Fibroblast of lung (primary cell): Measurements from ENCODE around the gene KRT38.

Experiments used
- CTCF ChIP-seq, 2 donors: IDR thresholded peaks in 1 of 2; conservative IDR thresholded peaks in 1 of 2; 1 replicate in 1 of 2; 2 replicates in 1 of 2; pipeline ENCODE4 v1.5.1; 2011 to 2012; ENCODE audit warnings: low read length in 2 of 2, control low read depth in 1 of 2, inconsistent platforms in 1 of 2, low read depth in 1 of 2, mild to moderate bottlenecking in 1 of 2
- EZH2 ChIP-seq: IDR thresholded peaks from 2 replicates; pipeline ENCODE4 v1.5.1; 2012; ENCODE audit warnings: low read length, control low read depth, mild to moderate bottlenecking; ENCODE audit errors: missing control alignments

GRCh38 chr17:41415833-41416335 lies 24.9 kb downstream of the KRT38 start:
- TF ChIP-seq CTCF (conservative IDR thresholded peaks at IDR 0.05 in 1 of 2, IDR thresholded peaks at IDR 0.05 in 1 of 2; ENCODE audit: low read depth in 1 of 2, low read length in 2 of 2), result no peak
- no peak for TF ChIP-seq EZH2
